RWPE1 (cell line): Measurements from ENCODE around the gene OR56B1.
"Not testable (repeated sequence)": the region's sequence is repeated elsewhere in the genome, so short reads cannot be mapped to it uniquely, and the experiment has no call there.

ENCODE experiments used
- CTCF ChIA-PET: fragments of 350-600 bp; sonication (Branson Sonifier 250); formaldehyde crosslinking; extraction: SDS; loops from one replicate; lab custom pipeline; 2021; lab: Yijun Ruan, JAX
- POLR2A ChIA-PET: fragments of 400-600 bp; formaldehyde crosslinking; extraction: SDS; loops from one replicate; lab custom pipeline; 2020; ENCODE audit warnings: antibody characterized with exemption; ENCODE audit not compliant: low non-redundant PET; lab: Yijun Ruan, JAX
- DNase-seq: peaks from one replicate; pipeline ENCODE4 v3.0.0; 2012; ENCODE audit warnings: low spot score
- H3K27ac ChIP-seq: fragments of 450-650 bp; 2 replicates; pipeline ENCODE4 v1.5.1; 2017
- CTCF ChIP-seq: fragments of 450-650 bp; conservative IDR thresholded peaks from 2 replicates; pipeline ENCODE4 v1.5.1; 2017; ENCODE audit warnings: low read depth, mild to moderate bottlenecking

OR56B1 gene

GRCh38 chr11:5703741-5704536 lies 32.3 kb upstream of the OR56B1 start:
- no peak overlapping the region for H3K27ac ChIP-seq
- CTCF ChIA-PET: interaction anchor here (0.7 kb wide), 1 partner anchor 24 kb away, joined by 3 read pairs; no protein-coding TSS in a partner anchor
- DNase-seq: no peak
- POLR2A ChIA-PET: no interaction called here
- no peak for TF ChIP-seq CTCF

- POLR2A ChIA-PET: no interaction called here
- CTCF ChIA-PET: no interaction called here
- TF ChIP-seq CTCF: no peak
- no peak for DNase-seq
- no peak overlapping the region for H3K27ac ChIP-seq
Measured at GRCh38 chr11:5705688-5706087, 30.6 kb upstream of the OR56B1 start.

GRCh38 chr11:5712507-5712906 lies 23.7 kb upstream of the OR56B1 start:
- POLR2A ChIA-PET: no interaction called here
- peak; percentile 43 for TF ChIP-seq CTCF

GRCh38 chr11:5713695-5714094 lies 22.6 kb upstream of the OR56B1 start:
- no peak overlapping the region for H3K27ac ChIP-seq
- DNase-seq: no peak
- CTCF ChIA-PET: no interaction called here
- POLR2A ChIA-PET: no interaction called here
- TF ChIP-seq CTCF: no peak

More at GRCh38 chr11:5712507-5712906, 23.7 kb upstream of the OR56B1 start:
- peak; percentile 30 for DNase-seq
- CTCF ChIA-PET: interaction anchor here (0.6 to 1.7 kb wide), 4 partner anchors 15 to 301 kb away, joined by 3 to 4 read pairs (median 3); no protein-coding TSS in a partner anchor
- no peak overlapping the region for H3K27ac ChIP-seq

- POLR2A ChIA-PET, DNase-seq, CTCF ChIA-PET, H3K27ac ChIP-seq: not testable (repeated sequence)
Measured at GRCh38 chr11:5716518-5716917, 19.7 kb upstream of the OR56B1 start.

GRCh38 chr11:5719703-5720495 lies 16.3 kb upstream of the OR56B1 start:
- DNase-seq: no peak
- no peak for TF ChIP-seq CTCF
- POLR2A ChIA-PET: no interaction called here
- CTCF ChIA-PET: no interaction called here
- H3K27ac ChIP-seq: no peak overlapping the region
